HCT116 (cell line): Measurements from ENCODE around the gene FAM171A1. TPM values are rescaled to one million over a fixed set of nuclear protein-coding genes. Genes with fewer than 3 reads are reported as not detected.

ENCODE experiments used
- ATAC-seq: fragments of 200-7000 bp; cut with Tn5 transposase; 2 replicates; pipeline ENCODE4 v1.9.1; 2020; ENCODE audit warnings: mild to moderate bottlenecking, moderate library complexity
- BruUV-seq: library from RNA; stranded (reverse); fragments of 400-500 nt; replicated peaks from 2 replicates; lab custom pipeline; 2021; lab: Mats Ljungman, UMichigan
- CTCF ChIA-PET: fragments of 300-600 bp; sonication (Branson Sonifier 250); formaldehyde crosslinking; loops from one replicate; lab custom pipeline; 2021; ENCODE audit warnings: antibody characterized with exemption; lab: Charles Lee
- POLR2A ChIA-PET: fragments of 300-600, 350-600 bp; sonication (Branson Sonifier 250); formaldehyde crosslinking; loops from one replicate; lab custom pipeline; 2021; ENCODE audit warnings: antibody characterized with exemption; lab: Charles Lee
- RAD21 ChIA-PET, 2 experiments: fragments of 300-600 bp; sonication (Branson Sonifier 250); formaldehyde crosslinking; loops; one replicate each; lab custom pipeline; 2023; ENCODE audit warnings: low total read pairs in 2 of 2; ENCODE audit not compliant: uncharacterized antibody in 2 of 2, unreplicated experiment in 2 of 2, low non-redundant PET in 1 of 2; lab: Charles Lee
- DNase-seq: peaks from one replicate; pipeline ENCODE4 v3.0.0-alpha.2; 2010; ENCODE audit warnings: low read depth, low spot score
- H2AFZ ChIP-seq: fragments of 200-600 bp; shearing (Covaris generic), sonication (generic); 2 replicates; pipeline ENCODE4 v1.6.1; 2017; ENCODE audit warnings: low read depth, mixed run types, mixed read lengths, antibody characterized with exemption, low read length; ENCODE audit not compliant: poor library complexity, severe bottlenecking
- H3K27ac ChIP-seq: 2 replicates; pipeline ENCODE4 v1.5.1; 2012; ENCODE audit warnings: low read depth, low read length
- H3K27me3 ChIP-seq: fragments of 200-600 bp; sonication (generic); 2 replicates; pipeline ENCODE4 v1.6.1; 2016; ENCODE audit warnings: mixed run types, low read length, mixed read lengths; ENCODE audit not compliant: insufficient read depth
- H3K36me3 ChIP-seq, 2 experiments: fragments of 200-500 bp in 1 of 2; fragments of 200-600 bp in 1 of 2; sonication (Bioruptor generic) in 1 of 2; sonication (generic) in 1 of 2; 2 replicates each; pipeline versions ENCODE4 v1.5.1 to v1.6.1; 2014 to 2016; ENCODE audit warnings: low read length in 2 of 2, inconsistent platforms in 1 of 2, mixed read lengths in 1 of 2, mixed run types in 1 of 2; ENCODE audit not compliant: insufficient read depth in 2 of 2, control insufficient read depth in 1 of 2
- H3K4me1 ChIP-seq, 2 experiments: fragments of 200-600 bp in 1 of 2; sonication (generic) in 1 of 2; 2 replicates each; pipeline versions ENCODE4 v1.5.1 to v1.6.1; 2012 to 2017; ENCODE audit warnings: low read length in 2 of 2, inconsistent platforms in 1 of 2, mild to moderate bottlenecking in 1 of 2, mixed read lengths in 1 of 2, mixed run types in 1 of 2, moderate library complexity in 1 of 2; ENCODE audit not compliant: insufficient read depth in 2 of 2, control insufficient read depth in 1 of 2
- H3K4me2 ChIP-seq: fragments of 200-600 bp; sonication (generic); 2 replicates; pipeline ENCODE4 v1.6.1; 2017; ENCODE audit warnings: mixed run types, low read length, mixed read lengths
- H3K4me3 ChIP-seq, 2 experiments: fragments of 200-600 bp in 1 of 2; sonication (generic) in 1 of 2; replicated peaks in 1 of 2; 2 replicates each; pipeline ENCODE4 v1.5.1; 2011 to 2016; ENCODE audit warnings: low read length in 2 of 2, control low read depth in 1 of 2, low read depth in 1 of 2, mild to moderate bottlenecking in 1 of 2, mixed read lengths in 1 of 2, mixed run types in 1 of 2
- H3K79me2 ChIP-seq: fragments of 200-600 bp; sonication (generic); 2 replicates; pipeline ENCODE4 v1.6.1; 2017; ENCODE audit warnings: mild to moderate bottlenecking, mixed run types, low read length, moderate library complexity, mixed read lengths; ENCODE audit not compliant: insufficient read depth
- H3K9ac ChIP-seq: fragments of 200-600 bp; sonication (generic); 2 replicates; pipeline ENCODE4 v1.6.1; 2016; ENCODE audit warnings: low read length, mixed read lengths
- H3K9me2 ChIP-seq: fragments of 200-600 bp; sonication (generic), shearing (Covaris generic); 2 replicates; pipeline ENCODE4 v1.6.1; 2017; ENCODE audit warnings: mixed run types, mild to moderate bottlenecking, moderate library complexity; ENCODE audit not compliant: insufficient read depth
- H3K9me3 ChIP-seq, 2 experiments: fragments of 200-500 bp in 1 of 2; fragments of 200-600 bp in 1 of 2; sonication (Bioruptor generic) in 1 of 2; sonication (generic) in 1 of 2; 2 replicates each; pipeline ENCODE4 v1.6.1; 2014 to 2017; ENCODE audit warnings: low read length in 2 of 2, mixed read lengths in 2 of 2, inconsistent platforms in 1 of 2, low read depth in 1 of 2, mild to moderate bottlenecking in 1 of 2, mixed run types in 1 of 2, moderate library complexity in 1 of 2; ENCODE audit not compliant: control insufficient read depth in 1 of 2, insufficient read depth in 1 of 2
- H4K20me1 ChIP-seq: fragments of 200-600 bp; sonication (generic), shearing (Covaris generic); 2 replicates; pipeline ENCODE4 v1.6.1; 2017; ENCODE audit warnings: mixed run types, mild to moderate bottlenecking, moderate library complexity; ENCODE audit not compliant: insufficient read depth
- ELF1 ChIP-seq: IDR thresholded peaks from 2 replicates; pipeline ENCODE4 v1.6.1; 2012; ENCODE audit warnings: low read depth, borderline replicate concordance
- EZH2 ChIP-seq: fragments of 200-600 bp; sonication (generic); IDR thresholded peaks from 2 replicates; pipeline ENCODE4 v1.6.1; 2017; ENCODE audit warnings: antibody characterized with exemption, mixed run types
- FOSL1 ChIP-seq: IDR thresholded peaks from 2 replicates; pipeline ENCODE4 v1.6.1; 2012; ENCODE audit warnings: low read depth
- POLR2A ChIP-seq: IDR thresholded peaks from 2 replicates; pipeline ENCODE4 v1.7.0; 2011; ENCODE audit warnings: borderline replicate concordance; ENCODE audit not compliant: insufficient read depth, insufficient read length; ENCODE audit errors: extremely low read depth
- RAD21 ChIP-seq: IDR thresholded peaks from 2 replicates; pipeline ENCODE4 v1.6.1; 2012; ENCODE audit warnings: low read depth, mild to moderate bottlenecking
- REST ChIP-seq: IDR thresholded peaks from 2 replicates; pipeline ENCODE4 v1.6.1; 2012; ENCODE audit warnings: low read depth
- intact Hi-C: fragments of 100-400 bp; cut with micrococcal nuclease; formaldehyde crosslinking; loops from 2 replicates; pipeline ENCODE4 v1.10.0; 2022
- total RNA-seq: library from RNA; stranded (reverse); gene quantifications from one replicate; pipeline ENCODE4 v1.2.1, GENCODE V29; 2021; ENCODE audit not compliant: unreplicated experiment
- TF ChIP-seq, protein P1 (sequence below): IDR thresholded peaks from 2 replicates; pipeline ENCODE4 v1.6.1; 2012
- TF ChIP-seq, protein P2 (sequence below): IDR thresholded peaks from 2 replicates; pipeline ENCODE4 v1.6.1; 2011; ENCODE audit warnings: mild to moderate bottlenecking, low read length, moderate library complexity; ENCODE audit not compliant: insufficient replicate concordance; ENCODE audit errors: extremely low read depth
- TF ChIP-seq, protein P3 (sequence below), 3 experiments: fragments of 200-600 bp in 1 of 3; sonication (generic) in 1 of 3; IDR thresholded peaks in 2 of 3; conservative IDR thresholded peaks in 1 of 3; 2 replicates each; pipeline ENCODE4 v1.5.1; 2012 to 2017; ENCODE audit warnings: low read depth in 2 of 3, low read length in 2 of 3, antibody characterized with exemption in 1 of 3, borderline replicate concordance in 1 of 3, control low read depth in 1 of 3, mild to moderate bottlenecking in 1 of 3, mixed read lengths in 1 of 3, mixed run types in 1 of 3, moderate library complexity in 1 of 3; ENCODE audit not compliant: insufficient read depth in 1 of 3

Gene FAM171A1
- total RNA-seq, 1 experiment from 2014 or later, result 32.5 TPM

- peaks cover 46% of the 10 kb centered on the region for H3K79me2 ChIP-seq
- ChIA-PET CTCF (no interaction called here), POLR2A (no interaction called here), RAD21 (no interaction called here)
- no peaks in the 10 kb centered on the region for H3K9me2 ChIP-seq
- peaks cover 4% of the 10 kb centered on the region; the same call in 1 of the 2 replicates for H4K20me1 ChIP-seq
- H3K27ac ChIP-seq, result no peak overlapping the region
- no peak for DNase-seq
- no peaks in the 10 kb centered on the region for H3K36me3 ChIP-seq
- no peak overlapping the region for H2AFZ ChIP-seq
- H3K4me3 ChIP-seq, result no peak overlapping the region
- no peaks in the 10 kb centered on the region for H3K9me3 ChIP-seq
- H3K4me2 ChIP-seq, result no peak overlapping the region
- no peaks in the 10 kb centered on the region for H3K4me1 ChIP-seq
- TF ChIP-seq, protein P1, sequence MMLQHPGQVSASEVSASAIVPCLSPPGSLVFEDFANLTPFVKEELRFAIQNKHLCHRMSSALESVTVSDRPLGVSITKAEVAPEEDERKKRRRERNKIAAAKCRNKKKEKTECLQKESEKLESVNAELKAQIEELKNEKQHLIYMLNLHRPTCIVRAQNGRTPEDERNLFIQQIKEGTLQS, result no peak
- no peak for TF ChIP-seq EZH2
- TF ChIP-seq, protein P2, sequence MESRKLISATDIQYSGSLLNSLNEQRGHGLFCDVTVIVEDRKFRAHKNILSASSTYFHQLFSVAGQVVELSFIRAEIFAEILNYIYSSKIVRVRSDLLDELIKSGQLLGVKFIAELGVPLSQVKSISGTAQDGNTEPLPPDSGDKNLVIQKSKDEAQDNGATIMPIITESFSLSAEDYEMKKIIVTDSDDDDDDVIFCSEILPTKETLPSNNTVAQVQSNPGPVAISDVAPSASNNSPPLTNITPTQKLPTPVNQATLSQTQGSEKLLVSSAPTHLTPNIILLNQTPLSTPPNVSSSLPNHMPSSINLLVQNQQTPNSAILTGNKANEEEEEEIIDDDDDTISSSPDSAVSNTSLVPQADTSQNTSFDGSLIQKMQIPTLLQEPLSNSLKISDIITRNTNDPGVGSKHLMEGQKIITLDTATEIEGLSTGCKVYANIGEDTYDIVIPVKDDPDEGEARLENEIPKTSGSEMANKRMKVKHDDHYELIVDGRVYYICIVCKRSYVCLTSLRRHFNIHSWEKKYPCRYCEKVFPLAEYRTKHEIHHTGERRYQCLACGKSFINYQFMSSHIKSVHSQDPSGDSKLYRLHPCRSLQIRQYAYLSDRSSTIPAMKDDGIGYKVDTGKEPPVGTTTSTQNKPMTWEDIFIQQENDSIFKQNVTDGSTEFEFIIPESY, result no peak
- TF ChIP-seq REST, result no peak
- no peak for TF ChIP-seq RAD21
- no peak for TF ChIP-seq POLR2A
- TF ChIP-seq, protein P3, sequence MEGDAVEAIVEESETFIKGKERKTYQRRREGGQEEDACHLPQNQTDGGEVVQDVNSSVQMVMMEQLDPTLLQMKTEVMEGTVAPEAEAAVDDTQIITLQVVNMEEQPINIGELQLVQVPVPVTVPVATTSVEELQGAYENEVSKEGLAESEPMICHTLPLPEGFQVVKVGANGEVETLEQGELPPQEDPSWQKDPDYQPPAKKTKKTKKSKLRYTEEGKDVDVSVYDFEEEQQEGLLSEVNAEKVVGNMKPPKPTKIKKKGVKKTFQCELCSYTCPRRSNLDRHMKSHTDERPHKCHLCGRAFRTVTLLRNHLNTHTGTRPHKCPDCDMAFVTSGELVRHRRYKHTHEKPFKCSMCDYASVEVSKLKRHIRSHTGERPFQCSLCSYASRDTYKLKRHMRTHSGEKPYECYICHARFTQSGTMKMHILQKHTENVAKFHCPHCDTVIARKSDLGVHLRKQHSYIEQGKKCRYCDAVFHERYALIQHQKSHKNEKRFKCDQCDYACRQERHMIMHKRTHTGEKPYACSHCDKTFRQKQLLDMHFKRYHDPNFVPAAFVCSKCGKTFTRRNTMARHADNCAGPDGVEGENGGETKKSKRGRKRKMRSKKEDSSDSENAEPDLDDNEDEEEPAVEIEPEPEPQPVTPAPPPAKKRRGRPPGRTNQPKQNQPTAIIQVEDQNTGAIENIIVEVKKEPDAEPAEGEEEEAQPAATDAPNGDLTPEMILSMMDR (IDR thresholded peaks at IDR 0.05 in 2 of 3, conservative IDR thresholded peaks at IDR 0.05 in 1 of 3; ENCODE audit: borderline replicate concordance in 1 of 3, insufficient read depth in 1 of 3, low read depth in 2 of 3, low read length in 2 of 3), result no peak
- TF ChIP-seq ELF1, result no peak
- no peak for TF ChIP-seq FOSL1
- H3K27me3 ChIP-seq, result no peaks in the 10 kb centered on the region
- intact Hi-C loops, result no loop called here
- ATAC-seq, result no peak
- H3K9ac ChIP-seq, result no peak overlapping the region
- no TSS peak for BruUV-seq
Observed at GRCh38 chr10:15335508-15335907, 35.6 kb downstream of the FAM171A1 start.
